ENCODE measurements around the gene IMPDH2.

Gene IMPDH2

GRCh38 chr3:49035281-49035680 is 6.1 kb upstream of the IMPDH2 start:
- TF ChIP-seq CTCF (IDR thresholded peaks at IDR 0.05; ENCODE audit: extremely low read depth, missing control alignments), result no peak
- DNase-seq (ENCODE audit: low spot score), result no peak

GRCh38 chr3:49034650-49035049 is 5.5 kb upstream of the IMPDH2 start:
- TF ChIP-seq CTCF (IDR thresholded peaks at IDR 0.05; ENCODE audit: extremely low read depth, missing control alignments), result no peak
- no peak for DNase-seq (ENCODE audit: low spot score)

GRCh38 chr3:49032646-49033304 is 3.6 kb upstream of the IMPDH2 start:
- no peak for TF ChIP-seq CTCF (IDR thresholded peaks at IDR 0.05; ENCODE audit: extremely low read depth, missing control alignments)
- no peak for DNase-seq (ENCODE audit: low spot score)

- TF ChIP-seq CTCF (IDR thresholded peaks at IDR 0.05; ENCODE audit: extremely low read depth, missing control alignments), result no peak
- DNase-seq (ENCODE audit: low spot score), result no peak
Measured at GRCh38 chr3:49030321-49030720, 1.1 kb upstream of the IMPDH2 start.

GRCh38 chr3:49029563-49029884 is 326 bp upstream of the IMPDH2 start:
- no peak for DNase-seq (ENCODE audit: low spot score)
- no peak for TF ChIP-seq CTCF (IDR thresholded peaks at IDR 0.05; ENCODE audit: extremely low read depth, missing control alignments)

GRCh38 chr3:49028298-49028672 is 913 bp downstream of the IMPDH2 start:
- no peak for TF ChIP-seq CTCF (IDR thresholded peaks at IDR 0.05; ENCODE audit: extremely low read depth, missing control alignments)
- DNase-seq (ENCODE audit: low spot score), result no peak

- TF ChIP-seq CTCF (IDR thresholded peaks at IDR 0.05; ENCODE audit: extremely low read depth, missing control alignments), result no peak
- DNase-seq (ENCODE audit: low spot score), result no peak
Measured at GRCh38 chr3:49027634-49028033, 1.6 kb downstream of the IMPDH2 start.
